OCI-LY3 (cell line): ENCODE measurements around the gene TCF12.

Experiments used
- EZH2phosphoT487 ChIP-seq: fragments of 200-600 bp; shearing (Covaris generic); IDR thresholded peaks from 2 replicates; pipeline ENCODE4 v1.6.1; 2018; ENCODE audit warnings: antibody characterized with exemption, mixed run types, low read depth
- TF ChIP-seq, protein P1 (sequence below): fragments of 200-600, 300-600 bp; sonication (generic); IDR thresholded peaks from 2 replicates; pipeline ENCODE4 v1.5.1; 2014; ENCODE audit warnings: antibody characterized with exemption, low read length, low read depth

DNA sequence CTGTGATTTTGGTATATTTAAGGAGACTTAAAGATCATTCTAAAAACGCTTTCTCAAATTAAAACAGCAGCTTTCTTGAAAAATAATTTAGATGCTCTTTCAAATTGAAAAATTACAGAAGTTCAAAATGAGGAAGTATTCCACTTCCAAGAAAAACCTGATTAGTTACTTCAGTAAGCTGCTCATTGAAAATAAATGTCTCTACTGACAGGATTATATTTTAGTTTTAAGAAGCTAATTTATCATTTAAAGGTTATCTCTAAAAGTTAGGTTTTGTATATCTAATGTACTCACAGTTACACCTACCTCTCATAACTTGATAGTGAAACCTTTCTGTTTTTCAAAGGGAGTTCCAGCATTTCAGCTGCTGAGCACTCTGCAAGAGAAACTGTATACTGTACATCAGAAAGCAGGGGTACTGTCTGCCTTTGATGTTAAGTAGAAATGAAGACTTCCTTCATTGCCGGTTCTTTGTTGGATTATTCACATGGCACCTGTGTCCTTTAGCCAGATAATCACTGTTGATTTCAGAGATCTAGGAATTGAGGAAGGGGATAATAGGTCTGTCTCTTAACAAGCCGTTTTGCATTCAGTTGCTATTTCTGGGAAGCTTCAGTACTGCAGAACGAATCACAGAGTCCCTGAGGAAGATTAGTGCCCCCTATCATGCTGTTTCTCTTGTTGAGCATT lies 161.6 kb downstream of the TCF12 start:
- TF ChIP-seq, protein P1, sequence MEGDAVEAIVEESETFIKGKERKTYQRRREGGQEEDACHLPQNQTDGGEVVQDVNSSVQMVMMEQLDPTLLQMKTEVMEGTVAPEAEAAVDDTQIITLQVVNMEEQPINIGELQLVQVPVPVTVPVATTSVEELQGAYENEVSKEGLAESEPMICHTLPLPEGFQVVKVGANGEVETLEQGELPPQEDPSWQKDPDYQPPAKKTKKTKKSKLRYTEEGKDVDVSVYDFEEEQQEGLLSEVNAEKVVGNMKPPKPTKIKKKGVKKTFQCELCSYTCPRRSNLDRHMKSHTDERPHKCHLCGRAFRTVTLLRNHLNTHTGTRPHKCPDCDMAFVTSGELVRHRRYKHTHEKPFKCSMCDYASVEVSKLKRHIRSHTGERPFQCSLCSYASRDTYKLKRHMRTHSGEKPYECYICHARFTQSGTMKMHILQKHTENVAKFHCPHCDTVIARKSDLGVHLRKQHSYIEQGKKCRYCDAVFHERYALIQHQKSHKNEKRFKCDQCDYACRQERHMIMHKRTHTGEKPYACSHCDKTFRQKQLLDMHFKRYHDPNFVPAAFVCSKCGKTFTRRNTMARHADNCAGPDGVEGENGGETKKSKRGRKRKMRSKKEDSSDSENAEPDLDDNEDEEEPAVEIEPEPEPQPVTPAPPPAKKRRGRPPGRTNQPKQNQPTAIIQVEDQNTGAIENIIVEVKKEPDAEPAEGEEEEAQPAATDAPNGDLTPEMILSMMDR, result no peak
- no peak for TF ChIP-seq EZH2phosphoT487
